ENCODE data around the gene MYO18A. TPM values are rescaled to one million over a fixed set of nuclear protein-coding genes. Genes with fewer than 3 reads are reported as not detected.

Gene MYO18A
- total RNA-seq, 1 donor from 2014 or later: 59.5 TPM

GRCh38 chr17:29138184-29138955 lies 41.8 kb downstream of the MYO18A start:
- ATAC-seq: no peak

GRCh38 chr17:29136998-29137730 lies 43.0 kb downstream of the MYO18A start:
- no peak overlapping the region for H3K4me3 ChIP-seq

More at GRCh38 chr17:29138184-29138955, 41.8 kb downstream of the MYO18A start:
- Histone ChIP-seq H3K4me1 (peaks cover 50% of the 10 kb centered on the region), H3K9me3 (no peaks in the 10 kb centered on the region), H3K27me3 (ENCODE audit: low read depth) (no peaks in the 10 kb centered on the region), H3K27ac (peak overlapping the region; percentile 76), H3K36me3 (peaks cover 14% of the 10 kb centered on the region), H3K4me3 (peak overlapping the region; percentile 50)
- intact Hi-C loops (cut with DNase I): no loop called here
- TF ChIP-seq CTCF (IDR thresholded peaks at IDR 0.05): no peak
- no peak for DNase-seq

GRCh38 chr17:29135464-29135863 lies 44.7 kb downstream of the MYO18A start:
- no peak for DNase-seq
- Histone ChIP-seq H3K36me3 (peaks cover 14% of the 10 kb centered on the region), H3K27me3 (ENCODE audit: low read depth) (no peaks in the 10 kb centered on the region), H3K9me3 (no peaks in the 10 kb centered on the region), H3K4me3 (no peak overlapping the region), H3K27ac (no peak overlapping the region), H3K4me1 (peaks cover 39% of the 10 kb centered on the region)
- intact Hi-C loops (cut with DNase I): no loop called here
- ATAC-seq: no peak
- no peak for TF ChIP-seq CTCF (IDR thresholded peaks at IDR 0.05)

More at GRCh38 chr17:29136998-29137730, 43.0 kb downstream of the MYO18A start:
- ATAC-seq (no peak), DNase-seq (no peak)
- no peaks in the 10 kb centered on the region for H3K27me3 ChIP-seq (ENCODE audit: low read depth)
- no peaks in the 10 kb centered on the region for H3K9me3 ChIP-seq
- no peak overlapping the region for H3K27ac ChIP-seq
- peaks cover 14% of the 10 kb centered on the region for H3K36me3 ChIP-seq
- H3K4me1 ChIP-seq: peaks cover 54% of the 10 kb centered on the region
- intact Hi-C loops (cut with DNase I): no loop called here
- no peak for TF ChIP-seq CTCF (IDR thresholded peaks at IDR 0.05)

GRCh38 chr17:29133121-29133713 lies 47.0 kb downstream of the MYO18A start:
- ATAC-seq: peak in 1 of 2 donors; percentile 15
- no peak for DNase-seq

More at GRCh38 chr17:29133121-29133713, 47.0 kb downstream of the MYO18A start:
- Histone ChIP-seq H3K27me3 (ENCODE audit: low read depth) (no peaks in the 10 kb centered on the region), H3K4me1 (peaks cover 16% of the 10 kb centered on the region), H3K9me3 (no peaks in the 10 kb centered on the region), H3K4me3 (no peak overlapping the region), H3K36me3 (peaks cover 19% of the 10 kb centered on the region), H3K27ac (no peak overlapping the region)
- intact Hi-C loops (cut with DNase I): no loop called here
- TF ChIP-seq CTCF (IDR thresholded peaks at IDR 0.05): no peak
